ENCODE measurements around the gene NPFFR1.

DNA sequence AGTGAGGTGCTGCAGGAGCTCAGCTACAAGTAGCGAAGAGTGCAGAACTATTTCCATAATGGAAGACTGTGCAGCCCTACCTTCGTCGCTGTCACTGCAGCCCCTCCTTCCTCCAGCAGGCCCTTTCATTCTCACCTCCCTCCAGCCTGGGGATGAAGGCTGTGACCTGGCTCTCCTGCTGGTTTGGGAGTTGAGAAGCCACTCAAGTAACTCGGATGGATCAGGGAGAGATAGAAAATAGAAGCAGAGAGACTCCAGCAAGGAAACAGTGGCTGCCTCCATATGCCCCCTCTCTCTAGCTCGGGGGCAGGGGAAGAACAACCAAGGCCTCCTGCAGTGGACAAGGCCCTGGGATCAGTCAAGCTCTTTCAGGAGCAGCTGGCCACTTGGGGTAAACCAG, 37.4 kb upstream of the NPFFR1 start:
- TF ChIP-seq, protein P1, sequence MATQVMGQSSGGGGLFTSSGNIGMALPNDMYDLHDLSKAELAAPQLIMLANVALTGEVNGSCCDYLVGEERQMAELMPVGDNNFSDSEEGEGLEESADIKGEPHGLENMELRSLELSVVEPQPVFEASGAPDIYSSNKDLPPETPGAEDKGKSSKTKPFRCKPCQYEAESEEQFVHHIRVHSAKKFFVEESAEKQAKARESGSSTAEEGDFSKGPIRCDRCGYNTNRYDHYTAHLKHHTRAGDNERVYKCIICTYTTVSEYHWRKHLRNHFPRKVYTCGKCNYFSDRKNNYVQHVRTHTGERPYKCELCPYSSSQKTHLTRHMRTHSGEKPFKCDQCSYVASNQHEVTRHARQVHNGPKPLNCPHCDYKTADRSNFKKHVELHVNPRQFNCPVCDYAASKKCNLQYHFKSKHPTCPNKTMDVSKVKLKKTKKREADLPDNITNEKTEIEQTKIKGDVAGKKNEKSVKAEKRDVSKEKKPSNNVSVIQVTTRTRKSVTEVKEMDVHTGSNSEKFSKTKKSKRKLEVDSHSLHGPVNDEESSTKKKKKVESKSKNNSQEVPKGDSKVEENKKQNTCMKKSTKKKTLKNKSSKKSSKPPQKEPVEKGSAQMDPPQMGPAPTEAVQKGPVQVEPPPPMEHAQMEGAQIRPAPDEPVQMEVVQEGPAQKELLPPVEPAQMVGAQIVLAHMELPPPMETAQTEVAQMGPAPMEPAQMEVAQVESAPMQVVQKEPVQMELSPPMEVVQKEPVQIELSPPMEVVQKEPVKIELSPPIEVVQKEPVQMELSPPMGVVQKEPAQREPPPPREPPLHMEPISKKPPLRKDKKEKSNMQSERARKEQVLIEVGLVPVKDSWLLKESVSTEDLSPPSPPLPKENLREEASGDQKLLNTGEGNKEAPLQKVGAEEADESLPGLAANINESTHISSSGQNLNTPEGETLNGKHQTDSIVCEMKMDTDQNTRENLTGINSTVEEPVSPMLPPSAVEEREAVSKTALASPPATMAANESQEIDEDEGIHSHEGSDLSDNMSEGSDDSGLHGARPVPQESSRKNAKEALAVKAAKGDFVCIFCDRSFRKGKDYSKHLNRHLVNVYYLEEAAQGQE (IDR thresholded peaks at IDR 0.05; ENCODE audit: insufficient replicate concordance, low read depth): no peak
- TF ChIP-seq, protein P2, sequence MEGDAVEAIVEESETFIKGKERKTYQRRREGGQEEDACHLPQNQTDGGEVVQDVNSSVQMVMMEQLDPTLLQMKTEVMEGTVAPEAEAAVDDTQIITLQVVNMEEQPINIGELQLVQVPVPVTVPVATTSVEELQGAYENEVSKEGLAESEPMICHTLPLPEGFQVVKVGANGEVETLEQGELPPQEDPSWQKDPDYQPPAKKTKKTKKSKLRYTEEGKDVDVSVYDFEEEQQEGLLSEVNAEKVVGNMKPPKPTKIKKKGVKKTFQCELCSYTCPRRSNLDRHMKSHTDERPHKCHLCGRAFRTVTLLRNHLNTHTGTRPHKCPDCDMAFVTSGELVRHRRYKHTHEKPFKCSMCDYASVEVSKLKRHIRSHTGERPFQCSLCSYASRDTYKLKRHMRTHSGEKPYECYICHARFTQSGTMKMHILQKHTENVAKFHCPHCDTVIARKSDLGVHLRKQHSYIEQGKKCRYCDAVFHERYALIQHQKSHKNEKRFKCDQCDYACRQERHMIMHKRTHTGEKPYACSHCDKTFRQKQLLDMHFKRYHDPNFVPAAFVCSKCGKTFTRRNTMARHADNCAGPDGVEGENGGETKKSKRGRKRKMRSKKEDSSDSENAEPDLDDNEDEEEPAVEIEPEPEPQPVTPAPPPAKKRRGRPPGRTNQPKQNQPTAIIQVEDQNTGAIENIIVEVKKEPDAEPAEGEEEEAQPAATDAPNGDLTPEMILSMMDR (IDR thresholded peaks at IDR 0.05; ENCODE audit: insufficient read depth, low read length): no peak
